ENCODE data around the gene MMP24. TPM values are rescaled to one million over a fixed set of nuclear protein-coding genes. Genes with fewer than 3 reads are reported as not detected.

The MMP24 gene
- total RNA-seq, 1 experiment from 2014 or later, result 23.0 TPM

- Mint-ChIP-seq H3K36me3 (ENCODE audit: insufficient read depth in 1 of 3, low read depth in 3 of 3) (peaks cover 26 to 65% (median 61%) of the 10 kb centered on the region in 3 experiments), H3K27me3 (ENCODE audit: low read depth) (no peaks in the 10 kb centered on the region; the same call in 1 of the 2 replicates), H3K4me1 (peaks cover 17 to 26% of the 10 kb centered on the region in 2 experiments), H3K27ac (peak overlapping the region in 2 of 3 experiments; percentile 82 to 90; a peak in 3 of 7 replicates), H3K4me3 (no peak overlapping the region; a peak in 1 of 5 replicates), H3K9me3 (no peaks in the 10 kb centered on the region; a peak in 2 of 5 replicates)
- Histone ChIP-seq H4K91ac (ENCODE audit: insufficient read length, low read depth, low read length) (no peak overlapping the region), H2BK20ac (ENCODE audit: low read depth, low read length, poor library complexity, severe bottlenecking) (no peak overlapping the region), H3T11ph (ENCODE audit: low read length) (no peak overlapping the region), H3K4me1 (ENCODE audit: insufficient read depth, low read length) (peaks cover 3% of the 10 kb centered on the region; the same call in 1 of the 2 replicates), H3K4me2 (ENCODE audit: insufficient read depth, insufficient read length, low read length) (no peak overlapping the region), H3K56ac (ENCODE audit: insufficient read length, low read depth, low read length) (no peak overlapping the region), H2AFZ (ENCODE audit: low read length) (no peak overlapping the region), H3K23me2 (ENCODE audit: insufficient read length, low read depth, low read length, poor library complexity, severe bottlenecking) (peaks cover 10% of the 10 kb centered on the region), H2BK5ac (ENCODE audit: insufficient read length, low read length) (no peak overlapping the region), H3K27me3 (ENCODE audit: insufficient read depth, low read length) (no peaks in the 10 kb centered on the region), H3K9me3 (ENCODE audit: control insufficient read depth, low read depth, low read length) (no peaks in the 10 kb centered on the region), H2BK15ac (ENCODE audit: low read depth, low read length) (no peak overlapping the region), H4K20me1 (ENCODE audit: control insufficient read depth, insufficient read depth, insufficient read length) (no peaks in the 10 kb centered on the region), H3K27ac (ENCODE audit: insufficient read length, low read depth, low read length) (no peak overlapping the region), H3K14ac (ENCODE audit: insufficient read depth, low read length) (no peak overlapping the region), H2AK5ac (ENCODE audit: insufficient read length, low read length) (no peak overlapping the region), H3K9ac (ENCODE audit: extremely low read depth, insufficient read length, low read length) (no peak overlapping the region), H3K79me1 (ENCODE audit: insufficient read depth, low read depth, low read length, poor library complexity, severe bottlenecking) (no peaks in the 10 kb centered on the region), H4K5ac (ENCODE audit: insufficient read length, low read depth, low read length) (no peak overlapping the region), H2BK120ac (ENCODE audit: low read depth, low read length, poor library complexity, severe bottlenecking) (no peak overlapping the region), H3K79me2 (ENCODE audit: insufficient read depth, low read length) (peaks cover 9% of the 10 kb centered on the region), H2BK12ac (ENCODE audit: insufficient read length, low read depth, low read length) (no peak overlapping the region), H3K4ac (ENCODE audit: low read depth, low read length) (no peak overlapping the region), H3K23ac (ENCODE audit: insufficient read length, low read depth, low read length) (no peak overlapping the region), H3K18ac (ENCODE audit: insufficient read length, low read depth, low read length) (no peak overlapping the region), H4K8ac (replicated peaks; ENCODE audit: insufficient read length, low read depth, low read length) (no peak overlapping the region)
- WGBS (ENCODE audit: extremely low coverage, insufficient read length, low lambda C conversion rate), result no CpG with 5 or more reads among the region's 5 CpGs
- TF ChIP-seq, protein P1, sequence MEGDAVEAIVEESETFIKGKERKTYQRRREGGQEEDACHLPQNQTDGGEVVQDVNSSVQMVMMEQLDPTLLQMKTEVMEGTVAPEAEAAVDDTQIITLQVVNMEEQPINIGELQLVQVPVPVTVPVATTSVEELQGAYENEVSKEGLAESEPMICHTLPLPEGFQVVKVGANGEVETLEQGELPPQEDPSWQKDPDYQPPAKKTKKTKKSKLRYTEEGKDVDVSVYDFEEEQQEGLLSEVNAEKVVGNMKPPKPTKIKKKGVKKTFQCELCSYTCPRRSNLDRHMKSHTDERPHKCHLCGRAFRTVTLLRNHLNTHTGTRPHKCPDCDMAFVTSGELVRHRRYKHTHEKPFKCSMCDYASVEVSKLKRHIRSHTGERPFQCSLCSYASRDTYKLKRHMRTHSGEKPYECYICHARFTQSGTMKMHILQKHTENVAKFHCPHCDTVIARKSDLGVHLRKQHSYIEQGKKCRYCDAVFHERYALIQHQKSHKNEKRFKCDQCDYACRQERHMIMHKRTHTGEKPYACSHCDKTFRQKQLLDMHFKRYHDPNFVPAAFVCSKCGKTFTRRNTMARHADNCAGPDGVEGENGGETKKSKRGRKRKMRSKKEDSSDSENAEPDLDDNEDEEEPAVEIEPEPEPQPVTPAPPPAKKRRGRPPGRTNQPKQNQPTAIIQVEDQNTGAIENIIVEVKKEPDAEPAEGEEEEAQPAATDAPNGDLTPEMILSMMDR (conservative IDR thresholded peaks at IDR 0.05), result no peak
- DNase-seq, result no peak
Measured at GRCh38 chr20:35279040-35279439, 52.5 kb downstream of the MMP24 start.
